Inflammatory macrophage treated with lipopolysaccharide for 1 hour (primary cell): ENCODE data around the gene ZNF292.
"Not testable (repeated sequence)": the region's sequence is repeated elsewhere in the genome, so short reads cannot be mapped to it uniquely, and the experiment has no call there.

Experiments used
- DNase-seq, 2 donors: peaks; one replicate each; pipeline ENCODE4 v3.0.0-alpha.2; 2020 to 2022

The ZNF292 gene

DNA sequence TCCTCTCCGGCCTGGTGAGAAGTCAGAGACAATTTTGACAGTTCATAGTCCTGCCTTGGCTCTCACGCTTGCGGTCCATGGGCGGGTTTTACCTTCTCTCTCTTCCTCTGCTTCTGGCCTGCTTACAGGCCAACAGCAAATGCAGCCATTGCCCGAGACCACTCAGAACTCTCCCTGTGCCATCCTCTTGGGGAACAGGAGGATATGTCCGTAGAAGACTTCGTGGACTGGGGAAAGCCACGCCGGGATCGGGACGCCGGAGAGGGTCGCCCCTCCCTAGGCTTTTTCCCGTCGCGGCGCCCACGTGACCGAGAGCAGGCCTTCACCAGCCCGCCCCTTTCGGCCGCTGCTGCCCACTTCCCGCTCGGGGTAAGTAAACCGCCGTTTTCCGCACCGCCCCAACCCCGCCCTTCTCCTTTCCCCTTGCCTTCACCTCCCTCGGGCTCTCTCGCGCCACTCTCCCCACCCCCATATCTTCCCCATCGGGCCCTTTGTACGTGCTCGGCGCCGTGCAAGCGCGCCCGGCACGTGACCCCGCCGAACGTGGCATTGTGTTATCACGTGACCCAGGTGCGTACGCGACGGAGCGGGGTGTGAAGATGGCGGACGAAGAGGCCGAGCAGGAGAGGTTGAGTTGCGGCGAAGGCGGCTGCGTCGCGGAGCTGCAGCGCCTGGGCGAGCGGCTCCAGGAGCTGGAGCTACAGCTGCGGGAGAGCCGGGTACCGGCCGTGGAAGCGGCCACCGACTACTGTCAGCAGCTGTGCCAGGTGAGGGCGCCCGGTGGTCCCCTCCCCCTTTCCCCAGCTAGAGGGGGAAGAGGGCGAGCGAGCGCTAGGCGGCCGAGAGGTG is at the start of gene ZNF292:
Gene ZNF292 (plus strand): TSS at position 573 of the 849 bp plus-strand sequence. CDS start 27 bp downstream, at position 600.
- DNase-seq, result peak; percentile 76 to 80

DNA sequence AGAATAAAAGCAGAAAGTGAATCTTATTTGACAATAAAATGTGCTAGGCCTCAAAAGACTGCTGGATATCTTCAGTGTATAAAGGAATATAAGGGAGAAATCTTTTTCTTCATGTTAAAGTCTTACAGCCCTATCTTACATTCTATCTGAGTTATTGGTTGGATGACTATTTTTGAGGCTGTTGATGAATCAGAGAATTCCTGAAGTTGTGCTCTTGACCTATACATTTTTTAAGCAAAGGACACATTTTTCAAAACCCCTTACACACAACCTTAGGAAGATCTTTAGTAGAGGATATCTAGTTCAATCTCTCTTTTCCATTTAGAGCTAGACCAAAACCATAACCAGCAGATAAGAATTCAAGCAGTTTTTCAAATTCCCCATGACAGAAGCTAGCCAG is 49.5 kb upstream of the ZNF292 start:
- DNase-seq, result no peak

DNA sequence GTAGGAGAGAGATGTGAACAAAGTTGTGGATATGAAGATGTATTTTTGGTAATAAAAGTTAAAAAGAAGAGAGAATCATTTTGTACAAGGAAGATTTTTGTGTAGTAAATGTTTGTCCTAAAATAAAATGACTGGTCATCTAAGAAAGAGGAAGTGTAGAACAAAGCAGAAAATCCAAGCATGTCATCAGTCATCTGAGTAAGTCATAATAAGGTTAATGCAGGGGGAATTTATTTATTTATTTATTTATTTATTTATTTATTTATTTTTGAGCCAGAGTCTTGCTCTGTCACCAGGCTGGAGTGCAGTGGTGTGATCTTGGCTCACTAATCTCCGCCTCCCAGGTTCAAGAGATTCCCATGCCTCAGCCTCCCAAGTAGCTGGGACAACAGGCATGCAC is 44.7 kb upstream of the ZNF292 start:
- peak; percentile 54 to 83 for DNase-seq

DNA sequence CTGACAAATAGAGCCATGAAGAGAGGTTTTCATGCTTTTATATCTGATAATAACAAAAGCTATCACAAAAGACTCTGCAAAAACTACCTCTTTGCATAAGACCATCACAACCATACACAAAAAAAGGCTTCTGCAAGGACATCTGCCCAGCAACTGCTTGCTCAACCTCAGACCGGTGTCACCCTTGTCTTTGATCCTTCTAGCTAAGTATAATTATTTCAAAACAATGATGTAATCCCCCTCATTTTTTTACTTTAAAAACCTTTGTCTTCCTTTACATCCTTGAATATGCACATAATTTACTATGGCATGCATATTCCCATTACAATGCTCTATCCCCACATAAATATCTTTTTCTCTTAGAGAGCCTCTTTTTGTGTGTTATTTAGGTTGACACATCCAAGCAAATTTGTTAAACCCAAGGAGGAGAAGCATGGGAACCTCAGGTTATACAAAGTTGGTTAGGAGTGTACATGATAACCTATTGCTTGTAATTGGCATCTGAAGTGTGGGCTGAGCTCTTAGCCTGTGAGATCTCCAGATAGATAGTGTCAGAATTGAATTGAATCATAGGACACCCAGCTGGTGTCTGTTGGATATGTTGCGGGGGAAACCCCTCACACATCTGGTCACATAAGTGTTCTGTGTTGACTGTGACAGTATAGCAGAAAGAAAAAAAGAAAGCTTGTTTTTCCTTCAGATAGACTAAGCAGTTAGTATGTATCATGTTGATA is 39.8 kb upstream of the ZNF292 start:
- DNase-seq, result no peak

DNA sequence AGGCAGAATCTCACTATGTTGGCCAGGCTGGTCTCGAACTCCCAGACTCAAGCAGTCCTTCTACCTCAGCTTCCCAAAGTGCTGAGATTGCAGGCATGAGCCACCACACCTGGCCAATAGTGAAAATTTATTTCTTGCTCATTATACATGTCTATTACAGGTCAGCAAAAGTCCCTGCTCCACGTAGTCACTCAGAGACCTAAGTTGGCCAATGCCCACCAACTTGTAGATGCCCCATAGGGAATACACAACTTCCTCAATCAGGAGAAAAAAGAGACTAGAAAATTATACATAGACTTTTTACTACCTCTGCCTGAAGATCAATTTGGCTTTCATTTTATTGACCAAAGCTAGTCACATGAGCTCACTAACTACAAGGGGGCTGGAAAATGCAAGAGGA is 38.4 kb upstream of the ZNF292 start:
- DNase-seq, result no peak

DNA sequence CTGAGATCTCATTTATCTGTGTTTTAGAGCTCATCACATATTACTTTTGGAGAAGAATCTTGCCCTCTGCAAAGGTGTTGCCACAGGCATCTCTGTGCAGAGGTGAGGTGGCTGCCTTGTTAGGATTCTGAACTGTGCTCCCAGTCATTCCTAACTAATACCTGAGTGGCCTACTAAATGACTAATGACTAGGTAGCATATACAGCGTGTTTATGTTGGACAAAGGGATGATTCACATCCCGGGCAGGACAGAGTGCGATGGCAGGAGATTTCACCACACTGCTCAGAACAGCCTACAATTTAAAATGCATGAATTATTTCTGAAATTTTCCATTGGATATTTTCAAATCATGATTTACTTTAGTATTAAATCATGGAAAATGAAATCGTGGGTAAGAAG is 37.3 kb upstream of the ZNF292 start:
- DNase-seq, result no peak

DNA sequence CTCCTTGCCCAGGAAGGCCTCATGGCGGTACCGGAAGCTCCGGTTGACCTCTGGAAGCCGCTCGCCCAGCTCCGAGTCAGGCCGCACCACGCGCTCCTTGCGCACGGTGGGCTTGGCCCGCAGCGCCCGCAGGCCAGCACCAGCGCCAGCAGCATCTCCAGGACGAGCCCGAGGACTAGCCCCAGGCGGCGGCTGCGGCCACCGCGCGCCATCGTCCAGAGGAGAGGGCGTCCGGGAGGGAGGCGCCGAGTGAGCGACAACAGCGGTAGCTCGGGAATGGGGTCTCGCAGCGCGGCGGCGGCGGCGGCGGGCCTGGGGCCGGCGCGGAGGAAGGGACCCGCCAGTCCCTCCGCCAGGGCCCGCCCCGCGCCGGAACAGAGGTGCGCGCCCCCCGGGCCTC is 32.9 kb upstream of the ZNF292 start:
- no peak for DNase-seq

DNA sequence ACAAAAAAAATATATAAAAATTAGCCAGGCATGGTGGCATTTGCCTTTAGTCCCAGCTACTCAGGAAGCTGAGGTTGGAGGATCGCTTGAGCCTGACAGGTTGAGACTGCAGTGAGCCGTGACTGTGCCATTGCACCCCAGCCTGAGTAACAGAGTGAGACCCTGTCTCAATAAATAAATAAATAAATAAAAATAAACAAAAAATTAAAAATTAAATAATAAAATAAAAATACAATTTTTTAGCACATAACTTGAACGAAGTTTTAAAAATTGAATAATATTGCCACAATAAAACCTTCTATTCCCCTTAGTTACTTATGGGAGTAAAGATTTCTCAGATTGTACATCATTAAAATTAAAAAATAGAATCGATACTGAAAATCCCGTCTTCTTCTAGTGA is 31.3 kb upstream of the ZNF292 start:
- DNase-seq, result no peak

DNA sequence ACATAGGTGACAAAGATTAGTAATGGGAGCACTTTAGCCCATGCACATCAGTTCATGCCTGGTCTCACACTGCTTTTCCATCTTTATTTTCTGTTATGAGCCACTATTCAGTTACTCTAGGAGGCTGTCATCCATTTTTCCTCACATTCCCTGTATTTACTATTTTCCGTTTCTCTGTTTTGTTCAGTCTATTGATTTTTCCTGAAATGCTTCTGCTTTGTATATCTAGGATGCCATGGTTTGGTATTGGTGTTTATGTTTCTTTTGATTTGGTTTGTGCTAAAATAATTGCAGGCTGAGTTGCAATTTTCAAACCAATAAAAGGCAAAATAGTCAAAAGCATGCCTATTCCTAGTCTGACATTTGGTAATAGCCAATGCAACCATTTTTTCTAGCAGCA is 28.9 kb upstream of the ZNF292 start:
- no peak for DNase-seq

DNA sequence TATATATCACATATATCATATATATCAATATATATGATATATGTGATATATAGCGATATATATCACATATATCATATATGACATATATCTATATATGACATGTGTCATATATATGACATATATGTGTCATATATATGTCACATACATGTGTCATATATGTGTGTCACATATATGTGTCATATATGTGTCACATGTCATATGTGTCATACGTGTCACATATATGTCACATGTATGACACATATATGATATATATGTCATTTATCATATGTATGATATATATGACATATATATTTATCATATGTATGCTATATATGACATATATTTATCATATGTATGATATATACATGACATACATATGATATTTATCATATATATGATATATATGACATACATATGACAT is 27.6 kb upstream of the ZNF292 start:
- no peak for DNase-seq

DNA sequence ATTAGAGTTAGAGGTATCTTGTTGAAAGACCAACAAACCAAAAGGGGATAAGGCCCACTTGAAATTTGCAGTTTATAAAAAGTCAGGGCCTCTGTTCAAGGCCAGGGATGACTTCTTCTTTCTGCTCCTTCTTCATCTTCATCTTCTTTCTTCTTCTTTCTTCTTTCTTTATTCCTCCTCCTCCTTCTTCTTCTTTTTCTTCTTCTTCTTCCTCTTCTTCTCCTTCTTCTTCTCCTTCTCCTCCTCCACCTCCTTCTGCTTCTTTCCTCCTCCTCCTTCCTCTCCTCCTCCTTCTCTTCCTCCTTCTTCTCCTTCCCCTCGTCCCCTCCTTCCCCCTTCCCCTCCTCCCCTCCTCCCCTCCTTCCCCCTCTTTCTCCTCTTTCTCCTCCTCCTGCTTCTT is 18.4 kb upstream of the ZNF292 start:
- DNase-seq, result no peak

DNA sequence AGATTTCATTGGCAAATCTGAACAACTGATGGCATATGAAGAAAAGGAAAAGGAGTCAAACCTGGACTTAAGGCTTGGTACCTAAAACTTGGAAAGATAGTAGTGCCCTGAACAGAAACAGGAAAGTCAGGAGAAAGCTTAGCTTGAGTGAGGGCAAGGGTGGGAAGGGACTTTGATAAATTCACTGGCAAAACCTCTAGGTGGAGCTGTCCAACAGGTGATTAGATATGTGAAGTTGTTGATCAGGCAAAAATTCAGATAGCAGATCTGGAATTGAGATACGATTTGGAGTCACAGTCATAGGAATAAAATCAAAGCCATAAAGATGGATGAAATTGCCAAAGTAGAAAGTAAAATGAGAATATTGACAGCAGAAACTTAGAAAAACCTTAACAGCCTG is 16.1 kb upstream of the ZNF292 start:
- DNase-seq, result peak; percentile 35 to 73

DNA sequence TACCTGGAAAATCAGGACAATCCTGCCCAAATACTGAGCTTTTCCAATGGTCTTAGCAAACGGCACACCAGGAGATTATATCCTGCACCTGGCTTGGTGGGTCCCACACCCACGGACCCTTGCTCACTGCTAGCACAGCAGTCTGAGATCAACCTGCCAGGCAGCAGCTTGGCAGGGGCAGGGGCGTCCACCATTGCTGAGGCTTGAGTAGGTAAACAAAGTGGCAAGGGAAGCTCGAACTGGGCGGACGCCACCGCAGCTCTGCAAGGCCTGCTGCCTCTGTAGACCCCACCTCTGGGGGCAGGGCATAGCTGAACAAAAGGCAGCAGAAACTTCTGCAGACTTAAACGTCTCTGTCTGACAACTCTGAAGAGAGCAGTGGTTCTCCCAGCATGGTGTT is 15.4 kb upstream of the ZNF292 start:
- DNase-seq, result not testable (repeated sequence)

DNA sequence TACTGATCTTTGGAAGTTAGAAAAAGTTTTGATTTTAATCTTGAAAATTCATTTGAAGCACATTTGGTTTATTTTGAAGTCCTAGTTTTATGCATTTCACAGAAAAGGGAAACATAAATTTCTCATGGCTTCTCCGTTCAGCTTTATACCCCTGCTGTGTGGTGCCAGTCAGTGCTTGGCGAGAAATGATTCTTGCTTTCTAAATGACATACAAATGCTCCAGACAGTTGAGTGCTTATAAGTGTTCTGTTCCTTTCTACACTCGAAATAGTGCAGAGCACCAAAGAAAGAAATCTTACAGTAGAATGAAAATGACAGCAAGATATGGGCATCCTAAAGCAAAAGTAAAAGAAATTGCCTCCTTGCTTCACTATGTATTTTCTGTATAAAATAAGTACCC is 9.0 kb upstream of the ZNF292 start:
- no peak for DNase-seq

DNA sequence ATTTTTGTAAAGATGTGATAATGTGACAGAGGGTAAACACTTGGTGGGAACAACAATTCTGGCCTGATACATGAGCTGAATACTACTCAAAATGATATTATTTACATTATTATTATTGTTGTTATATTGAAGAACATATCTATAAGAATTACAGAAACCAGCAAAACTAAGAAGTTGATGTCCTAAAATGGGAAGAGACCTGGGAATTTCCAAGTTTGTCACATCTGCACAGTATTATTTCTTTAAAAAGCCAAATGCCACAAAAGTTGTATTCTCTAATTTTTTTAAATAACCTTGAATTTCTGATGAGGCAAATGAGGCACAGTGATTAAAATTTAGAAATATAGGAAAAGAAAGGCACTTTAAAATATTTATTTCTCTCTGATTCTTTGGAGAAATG is 5.0 kb upstream of the ZNF292 start:
- peak; percentile 37 to 52 for DNase-seq

DNA sequence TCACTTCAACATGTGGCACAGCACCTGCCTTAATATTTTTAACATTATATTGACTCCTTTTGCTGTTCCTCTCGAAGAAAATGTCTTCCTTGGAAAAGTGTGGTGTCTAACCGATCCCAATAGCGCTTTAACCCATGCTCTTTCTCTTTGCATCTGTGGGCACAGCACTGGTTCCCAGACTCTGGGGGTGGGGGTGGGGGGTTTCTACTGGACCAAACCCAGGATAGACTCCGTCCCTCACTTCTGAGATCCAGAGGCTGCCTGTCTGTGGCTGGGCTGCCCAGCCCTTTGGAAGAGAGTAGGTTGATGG is 3.9 kb upstream of the ZNF292 start:
- DNase-seq, result no peak

DNA sequence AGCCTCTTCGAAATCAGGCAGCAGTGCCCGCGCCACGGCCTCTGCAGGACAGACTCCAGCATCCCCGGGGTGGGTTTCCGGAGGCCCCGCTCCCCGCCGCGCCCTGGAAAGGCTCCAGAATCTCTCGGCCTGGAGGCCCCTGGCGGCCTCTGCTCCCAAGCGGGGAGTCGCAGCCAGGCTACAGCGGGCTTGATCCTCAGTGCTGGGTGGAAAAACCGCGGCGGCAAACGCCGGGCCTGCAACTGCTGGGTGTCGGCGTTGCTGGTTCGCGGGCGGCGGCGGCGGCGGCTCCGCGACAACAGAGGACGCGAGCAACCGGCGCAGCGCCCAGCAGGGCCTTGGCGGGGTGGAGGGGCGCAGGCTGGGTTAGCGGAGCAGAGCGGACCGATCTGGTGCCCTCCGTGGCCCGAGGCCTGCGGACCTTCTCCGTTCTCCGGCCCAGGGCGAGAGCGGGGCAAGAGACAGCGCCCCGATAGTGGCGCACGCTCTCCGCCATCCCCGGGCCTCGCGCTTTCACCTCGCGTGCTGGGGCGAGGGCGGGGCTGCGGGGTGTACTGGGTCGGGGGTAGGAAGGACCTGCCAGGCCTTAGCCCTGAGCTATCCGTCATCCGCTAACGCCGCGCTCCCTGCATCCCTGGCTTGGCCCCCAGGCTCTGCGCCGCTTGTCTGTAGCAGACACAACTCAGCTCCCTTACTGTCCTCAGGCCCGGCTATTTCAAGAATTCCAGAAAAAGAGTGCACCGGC is 3.4 kb upstream of the ZNF292 start:
- peak; percentile 20 to 32 for DNase-seq

DNA sequence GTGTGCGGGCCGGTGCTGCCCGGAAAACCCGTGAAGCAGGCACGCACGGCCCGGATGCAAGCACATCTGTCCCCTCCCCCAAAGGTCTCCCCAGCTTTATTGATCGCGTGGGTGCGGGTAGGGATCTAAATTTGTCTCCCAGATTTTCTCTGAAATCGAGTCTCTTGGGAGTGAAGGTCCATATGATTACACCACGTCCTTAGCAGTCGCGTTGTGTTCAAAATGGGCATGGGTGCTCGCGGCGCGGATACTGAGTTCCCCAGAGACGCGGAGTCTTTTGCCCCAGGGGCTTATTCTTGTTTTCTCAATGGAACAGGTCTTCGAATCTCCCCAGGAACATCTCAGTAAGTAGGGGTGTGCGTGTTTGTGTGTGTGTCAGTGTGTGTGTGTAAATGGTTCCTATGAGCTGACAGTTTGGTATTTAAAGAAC is 2.8 kb upstream of the ZNF292 start:
- DNase-seq, result no peak

DNA sequence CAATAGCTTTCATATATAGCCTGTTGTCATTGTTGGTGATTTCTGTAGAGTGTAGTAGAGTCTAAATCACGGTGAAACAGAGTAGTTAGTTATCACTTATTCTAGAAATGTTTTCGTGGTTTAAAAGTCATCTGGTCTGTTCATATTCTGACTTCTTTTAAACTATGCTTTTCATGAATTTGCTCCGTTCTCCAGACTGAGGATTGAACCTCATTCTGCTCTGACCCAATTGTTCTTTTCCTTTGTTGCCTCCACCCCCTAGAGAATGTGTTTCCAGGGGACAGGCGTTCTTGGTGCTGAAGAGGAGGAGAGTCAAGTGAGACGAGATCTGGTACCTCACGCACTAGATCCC is 748 bp upstream of the ZNF292 start:
- no peak for DNase-seq

DNA sequence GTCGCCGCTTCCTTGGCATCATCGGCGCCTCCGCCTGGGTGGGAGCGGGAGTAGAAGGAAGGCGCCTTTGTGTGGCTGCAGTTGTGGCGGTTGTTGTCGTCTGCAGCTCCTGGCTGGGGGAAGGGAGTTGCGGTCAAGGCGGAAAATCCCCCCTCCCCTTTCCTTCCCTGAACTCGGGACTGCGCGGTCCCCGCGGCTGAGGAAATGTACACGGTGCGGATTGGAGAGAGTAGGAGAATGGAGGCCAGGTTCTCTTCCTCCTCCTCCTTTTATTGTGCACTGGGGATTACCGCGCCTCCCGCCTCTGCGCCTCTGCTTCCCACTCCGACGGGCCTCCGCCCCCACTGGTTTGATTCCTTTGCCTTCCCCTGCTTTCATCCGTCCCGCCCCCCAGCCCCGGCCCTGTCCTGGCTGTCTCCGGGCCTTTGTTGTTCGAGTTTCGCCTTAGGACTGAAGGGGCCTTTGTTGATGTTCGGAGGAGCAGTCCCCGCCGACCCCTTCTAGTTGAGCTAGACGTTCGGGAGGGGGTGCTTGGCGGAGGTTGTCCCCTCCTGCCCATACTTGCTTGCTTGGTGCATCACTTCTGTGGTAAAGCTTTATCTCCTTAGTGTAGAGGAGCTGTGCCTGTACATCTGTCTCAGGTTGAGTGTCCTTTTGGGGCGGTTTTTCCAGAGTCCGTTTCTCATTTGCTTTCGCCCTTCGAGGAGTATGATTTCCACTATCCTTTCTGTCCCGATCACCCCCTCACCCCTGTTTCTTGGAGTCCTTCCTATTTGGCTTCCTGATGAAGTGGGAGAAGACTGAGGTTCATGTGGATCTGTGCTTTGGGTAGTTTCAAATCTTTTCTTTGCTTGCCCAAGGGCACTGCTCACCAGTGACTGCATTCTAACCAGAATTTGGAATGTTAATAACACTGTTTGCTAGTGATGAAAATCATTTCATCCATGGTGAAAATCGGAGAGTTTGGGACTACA is 764 bp downstream of the ZNF292 start:
- DNase-seq, result peak; percentile 38 to 63

DNA sequence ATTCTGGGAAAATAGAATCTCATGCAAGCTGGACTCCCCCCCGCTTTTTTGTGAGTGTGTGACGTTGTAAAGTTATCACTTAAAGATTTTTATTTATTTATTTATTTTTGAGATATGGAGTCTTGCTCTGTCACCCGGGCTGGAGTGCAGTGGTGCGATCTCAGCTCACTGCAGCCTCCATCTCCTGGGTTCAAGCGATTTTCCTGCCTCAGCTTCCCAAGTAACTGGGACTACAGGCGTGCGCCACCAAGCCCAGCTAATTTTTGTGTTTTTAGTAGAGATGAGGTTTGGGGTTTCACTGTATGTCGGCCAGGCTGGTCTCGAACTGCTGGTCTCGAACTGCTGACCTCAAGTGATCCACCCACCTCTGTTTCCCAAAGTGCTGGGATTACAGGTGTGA is 2.2 kb downstream of the ZNF292 start:
- DNase-seq, result not testable (repeated sequence)

DNA sequence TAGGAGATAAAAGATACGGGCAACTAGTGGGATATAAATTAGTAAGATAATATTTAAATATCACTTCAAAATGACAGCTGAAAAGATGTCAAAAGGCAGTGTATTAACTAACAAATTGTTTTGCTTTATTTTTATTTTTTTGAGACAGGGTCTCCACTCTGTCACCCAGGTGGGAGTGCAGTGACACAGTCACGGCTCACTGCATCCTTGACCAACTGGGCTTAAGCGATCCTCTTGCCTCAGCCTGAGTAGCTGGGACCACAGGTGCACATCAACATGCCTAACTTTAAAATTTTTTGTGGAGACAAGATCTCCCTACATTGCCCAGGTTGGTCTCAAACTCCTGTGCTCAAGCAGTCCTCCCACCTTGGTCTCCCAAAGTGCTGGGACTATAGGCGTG is 5.9 kb downstream of the ZNF292 start:
- no peak for DNase-seq

DNA sequence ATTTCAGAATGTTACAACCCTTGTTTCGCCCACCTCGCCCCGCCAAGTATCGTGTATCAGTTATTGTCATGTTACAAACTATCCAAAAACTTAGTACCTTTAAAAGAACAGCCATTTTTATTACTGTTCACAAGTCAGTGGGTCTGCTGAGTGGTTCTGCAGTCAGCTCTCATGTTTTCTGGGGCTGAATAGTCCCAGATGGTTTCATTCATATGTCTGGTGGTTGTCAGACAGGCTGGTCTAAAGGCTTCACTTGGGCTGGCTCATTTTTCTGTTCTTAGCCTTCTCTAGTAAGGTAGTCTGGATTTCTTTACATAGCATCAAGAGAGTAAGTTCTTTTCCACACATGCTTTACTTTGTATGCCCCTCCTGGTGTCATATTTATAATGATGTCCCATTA is 8.6 kb downstream of the ZNF292 start:
- DNase-seq, result no peak
